Occipital lobe (tissue), 2 donors: Measurements from ENCODE around the gene SPECC1. TPM values are rescaled to one million over a fixed set of nuclear protein-coding genes. Genes with fewer than 3 reads are reported as not detected.
"Not testable (repeated sequence)": the region's sequence is repeated elsewhere in the genome, so short reads cannot be mapped to it uniquely, and the experiment has no call there.

ENCODE experiments used
- DNase-seq: peaks from one replicate; lab custom pipeline; 2025; lab: John Stamatoyannopoulos, UW
- total RNA-seq: library from RNA; depleted of rRNA; stranded (reverse); fragments of >200 nt; gene quantifications from one replicate; pipeline ENCODE4 v1.2.3, GENCODE V29; 2014

SPECC1 gene
- total RNA-seq, 1 donor from 2014 or later: 49.1 TPM

DNA sequence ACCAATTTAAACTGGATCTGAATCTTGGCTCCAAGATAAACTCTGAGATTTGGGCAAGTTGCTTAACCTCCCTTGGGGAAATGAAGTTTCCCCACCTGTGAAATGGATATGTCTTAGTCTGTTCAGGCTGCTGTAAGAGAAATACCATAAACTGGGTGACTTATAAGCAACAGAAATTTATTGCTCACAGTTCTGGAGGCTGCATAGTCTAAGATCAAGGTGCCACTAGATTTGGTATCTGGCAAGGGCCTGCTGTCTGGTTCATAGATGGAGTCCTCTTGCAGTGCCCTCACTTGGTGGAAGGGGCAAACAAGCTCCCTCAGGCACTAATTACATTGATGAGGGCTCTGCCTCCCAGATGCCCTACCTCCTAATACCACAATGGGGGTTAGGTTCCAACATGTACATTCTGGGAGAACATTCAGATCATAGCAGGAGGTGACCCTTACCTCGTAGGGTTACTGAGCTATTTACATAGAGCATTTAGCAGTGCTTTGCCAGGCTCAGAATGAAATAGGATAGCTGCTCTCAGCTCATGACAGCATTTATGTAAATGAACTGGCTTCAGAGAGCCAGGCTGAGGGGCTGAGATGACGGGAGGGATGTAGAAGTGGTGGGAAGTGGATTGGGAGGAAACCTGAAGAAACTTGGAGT is 83.9 kb downstream of the SPECC1 start:
- DNase-seq: no peak

DNA sequence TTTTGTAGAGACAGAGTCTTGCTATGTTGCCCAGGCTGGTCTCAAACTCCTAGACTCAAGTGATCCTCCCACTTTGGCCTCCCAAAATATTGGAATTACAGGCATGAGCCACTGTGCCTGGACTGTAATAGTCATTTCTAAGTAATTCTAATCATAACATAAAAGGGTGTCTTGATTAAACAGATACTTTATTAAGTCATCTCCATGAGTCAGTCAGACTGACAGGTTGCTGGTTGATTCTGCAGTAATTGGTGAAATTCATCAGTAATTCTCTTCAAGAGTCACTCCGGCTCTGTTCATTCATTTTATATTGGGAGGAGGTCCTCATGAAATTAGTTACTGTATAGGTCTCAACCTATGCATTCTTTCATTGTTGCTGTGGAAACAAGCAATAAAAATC is 85.6 kb downstream of the SPECC1 start:
- no peak for DNase-seq

DNA sequence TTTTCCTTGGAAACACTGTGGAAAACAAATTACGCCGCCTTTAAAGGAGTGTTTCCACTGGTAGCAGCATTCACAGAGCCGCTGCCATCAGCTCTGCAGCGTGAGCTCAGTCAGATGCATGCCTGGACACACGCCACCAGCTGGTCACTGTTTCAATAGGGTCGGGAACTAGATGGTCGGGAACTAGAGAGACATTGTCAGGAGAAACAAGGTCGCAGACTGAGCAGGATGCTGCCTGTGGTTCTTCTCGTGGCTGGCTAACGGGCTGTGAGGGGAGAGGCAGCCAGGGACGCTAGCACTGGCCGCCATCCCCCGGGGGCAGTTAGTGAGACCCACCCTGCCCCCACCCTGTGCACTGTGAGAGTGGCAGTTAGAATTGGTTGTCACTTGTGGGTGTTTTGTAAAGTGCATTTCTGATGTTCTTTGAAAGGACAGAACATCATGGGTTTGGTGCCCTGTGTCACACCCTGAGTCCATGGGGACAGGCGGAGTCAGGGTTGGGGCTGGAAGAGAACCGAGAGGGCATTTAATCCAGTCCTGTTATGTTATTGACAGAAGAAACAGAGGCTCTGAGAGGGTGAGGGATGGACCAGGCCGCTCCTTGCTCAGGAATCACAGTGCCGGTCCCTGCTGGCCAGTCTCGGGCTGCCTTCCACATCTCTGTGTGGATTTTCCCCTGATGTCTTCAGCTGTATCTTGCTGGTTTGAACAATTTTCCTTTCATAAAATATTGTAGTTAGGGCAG is 86.3 kb downstream of the SPECC1 start:
- peak; percentile 75 for DNase-seq

DNA sequence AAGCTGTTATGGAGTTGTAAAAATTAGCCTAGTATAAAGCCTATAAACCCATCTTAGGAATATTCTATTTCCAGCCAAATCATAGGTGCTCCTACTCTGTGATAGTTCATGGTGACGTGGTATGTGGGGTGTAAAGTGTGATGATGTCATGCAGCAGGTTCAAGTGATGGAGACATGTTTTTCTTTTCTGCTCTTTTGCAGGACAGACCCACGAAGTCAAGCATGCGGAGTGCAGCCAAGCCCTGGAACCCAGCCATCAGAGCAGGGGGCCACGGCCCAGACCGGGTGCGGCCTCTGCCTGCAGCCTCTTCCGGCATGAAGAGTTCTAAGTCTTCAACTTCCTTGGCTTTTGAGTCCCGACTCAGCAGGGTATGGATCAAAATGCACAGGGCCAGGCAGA is 87.3 kb downstream of the SPECC1 start:
- no peak for DNase-seq

GRCh38 chr17:20097330-20097729 is 88.2 kb downstream of the SPECC1 start:
- no peak for DNase-seq

GRCh38 chr17:20098314-20098713 is 89.2 kb downstream of the SPECC1 start:
- no peak for DNase-seq

DNA sequence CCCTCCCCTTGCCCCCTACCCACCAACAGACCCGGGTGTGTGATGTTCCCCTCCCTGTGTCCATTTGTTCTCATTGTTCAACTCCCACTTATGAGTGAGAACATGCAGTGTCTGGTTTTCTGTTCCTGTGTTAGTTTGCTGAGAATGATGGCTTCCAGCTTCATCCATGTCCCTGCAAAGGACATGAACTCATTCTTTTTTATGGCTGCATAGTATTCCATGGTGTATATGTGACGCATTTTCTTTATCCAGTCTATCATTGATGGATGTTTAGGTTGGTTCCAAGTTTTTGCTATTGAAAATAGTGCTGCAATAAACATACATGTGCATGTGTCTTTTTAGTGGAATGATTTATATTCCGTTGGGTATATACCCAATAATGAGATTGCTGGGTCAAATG is 91.6 kb downstream of the SPECC1 start:
- not testable (repeated sequence) for DNase-seq

GRCh38 chr17:20103454-20104446 is 94.6 kb downstream of the SPECC1 start:
- DNase-seq: no peak

- DNase-seq: no peak
These were observed 96.6 kb downstream of the SPECC1 start for GRCh38 chr17:20105539-20106280.

- DNase-seq: not testable (repeated sequence)
These were observed 97.3 kb downstream of the SPECC1 start for GRCh38 chr17:20106446-20106845.

DNA sequence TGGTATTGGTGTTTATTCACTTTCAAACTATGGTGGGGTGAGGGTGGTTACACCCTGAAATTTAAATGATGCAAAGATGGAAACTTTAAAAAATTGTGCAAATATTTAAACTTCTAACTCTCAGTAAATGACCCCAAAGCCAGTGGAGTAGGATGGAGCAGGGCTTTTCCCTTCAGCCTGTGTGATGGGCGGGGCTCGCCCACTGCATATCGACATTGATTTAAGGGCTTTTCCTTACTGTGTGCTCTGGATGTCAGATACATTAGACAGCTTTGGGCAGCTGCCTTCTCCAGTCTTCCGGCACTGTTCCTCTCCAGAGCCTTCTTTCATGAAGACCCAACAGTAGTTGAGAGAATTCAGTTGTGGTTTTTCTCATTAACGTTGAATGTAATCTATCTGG is 99.9 kb downstream of the SPECC1 start:
- no peak for DNase-seq

DNA sequence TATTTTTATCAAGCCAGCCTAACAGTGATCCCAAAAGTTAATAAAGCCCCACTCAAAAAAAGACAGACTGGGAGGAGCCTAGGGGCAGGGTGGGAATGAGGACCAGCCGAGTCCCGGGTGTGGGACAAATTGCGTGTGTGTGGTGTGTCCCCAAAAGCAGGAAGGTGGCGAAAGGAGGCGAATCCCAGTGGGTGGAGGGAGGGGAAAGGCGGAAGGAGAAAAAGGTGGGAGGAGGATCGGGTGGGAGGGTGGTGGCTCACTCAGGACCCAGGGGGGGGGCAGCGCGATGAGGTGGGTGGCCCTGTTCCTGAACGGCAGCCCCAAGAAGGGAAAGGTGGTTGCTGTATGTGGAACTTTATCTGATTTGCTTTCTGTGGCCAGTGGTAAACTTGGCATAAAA is 102.4 kb downstream of the SPECC1 start:
- DNase-seq: no peak

DNA sequence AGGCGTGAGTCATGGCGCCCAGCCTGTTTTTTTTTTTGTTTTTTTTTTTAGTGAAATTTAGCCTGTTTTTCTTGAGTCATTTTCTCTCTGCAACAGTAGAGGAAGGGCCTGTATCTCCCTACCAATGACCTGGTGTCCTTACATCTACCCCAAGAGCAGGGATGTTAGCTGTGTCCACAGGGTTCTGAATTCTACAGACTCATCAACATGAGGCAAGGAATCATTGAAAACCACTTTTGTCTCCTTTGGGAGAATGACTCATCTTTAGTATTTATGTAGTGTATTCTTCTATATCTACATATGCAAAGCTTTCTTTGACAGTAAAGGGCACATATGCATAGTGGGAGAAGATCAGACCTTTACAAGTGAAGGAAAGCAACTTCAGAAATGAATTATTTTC is 105.3 kb downstream of the SPECC1 start:
- no peak for DNase-seq

GRCh38 chr17:20116683-20117309 is 107.6 kb downstream of the SPECC1 start:
- DNase-seq: peak; percentile 32

DNA sequence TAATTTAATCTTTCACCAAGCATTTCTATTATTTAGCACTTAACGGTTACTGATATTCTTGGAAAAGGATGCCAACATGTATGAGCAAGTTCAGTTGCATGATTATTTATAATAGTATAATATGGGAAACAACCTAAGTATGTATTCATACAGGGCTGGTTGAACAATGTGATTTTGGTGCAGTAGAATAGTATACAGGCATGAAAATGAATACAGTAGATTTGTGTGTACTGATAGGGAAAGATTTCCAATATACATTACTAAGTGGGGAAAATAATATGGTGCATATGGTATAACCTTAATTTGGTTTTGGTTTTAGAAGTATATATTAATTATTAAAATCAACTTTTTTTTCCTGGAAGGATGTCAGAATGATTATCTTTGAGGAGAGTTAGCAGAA is 109.1 kb downstream of the SPECC1 start:
- DNase-seq: no peak

- peak; percentile 55 for DNase-seq
These were observed 111.7 kb downstream of the SPECC1 start for GRCh38 chr17:20120836-20121235.

DNA sequence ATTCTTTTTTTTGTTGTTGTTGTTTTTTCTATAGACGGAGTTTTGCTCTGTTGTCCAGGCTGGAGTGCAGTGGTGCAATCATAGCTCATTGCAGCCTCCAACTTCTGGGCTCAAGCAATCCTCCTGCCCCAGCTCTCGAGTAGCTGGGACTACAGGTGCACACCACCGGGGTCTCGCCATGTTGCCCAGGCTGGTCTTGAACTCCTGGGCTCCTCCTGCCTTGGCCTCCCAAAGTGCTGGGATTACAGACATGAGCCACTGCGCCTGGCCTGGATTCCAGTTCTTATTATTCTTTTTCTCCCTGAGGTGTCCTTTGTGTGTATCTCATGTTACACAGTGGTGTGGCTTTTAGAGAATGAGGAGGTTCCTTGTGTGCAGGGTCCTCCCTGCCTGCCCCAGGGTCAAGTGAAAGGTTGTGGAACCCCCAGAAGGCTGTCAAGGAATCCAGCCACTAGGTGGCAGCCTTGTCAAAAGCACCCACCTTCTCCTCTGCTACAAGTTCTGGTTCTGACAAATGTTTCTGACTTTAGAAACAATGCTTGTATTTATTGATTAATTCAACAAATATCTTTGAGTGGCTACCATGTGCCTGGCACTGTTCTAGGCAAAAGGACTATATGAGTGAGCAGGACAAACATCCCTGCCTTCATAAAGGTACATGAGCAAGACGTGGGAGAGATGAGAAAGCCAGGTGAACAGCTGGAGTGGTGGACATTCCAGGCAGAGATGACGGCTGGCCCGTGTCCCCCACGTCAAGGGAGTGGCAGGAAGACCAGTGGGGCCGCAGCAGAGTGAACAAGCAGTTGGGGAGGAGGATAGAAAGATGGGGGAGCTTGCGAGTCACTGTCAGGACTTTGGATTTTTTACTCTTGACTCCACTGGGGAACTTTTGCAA is 112.4 kb downstream of the SPECC1 start:
- DNase-seq: peak; percentile 59

DNA sequence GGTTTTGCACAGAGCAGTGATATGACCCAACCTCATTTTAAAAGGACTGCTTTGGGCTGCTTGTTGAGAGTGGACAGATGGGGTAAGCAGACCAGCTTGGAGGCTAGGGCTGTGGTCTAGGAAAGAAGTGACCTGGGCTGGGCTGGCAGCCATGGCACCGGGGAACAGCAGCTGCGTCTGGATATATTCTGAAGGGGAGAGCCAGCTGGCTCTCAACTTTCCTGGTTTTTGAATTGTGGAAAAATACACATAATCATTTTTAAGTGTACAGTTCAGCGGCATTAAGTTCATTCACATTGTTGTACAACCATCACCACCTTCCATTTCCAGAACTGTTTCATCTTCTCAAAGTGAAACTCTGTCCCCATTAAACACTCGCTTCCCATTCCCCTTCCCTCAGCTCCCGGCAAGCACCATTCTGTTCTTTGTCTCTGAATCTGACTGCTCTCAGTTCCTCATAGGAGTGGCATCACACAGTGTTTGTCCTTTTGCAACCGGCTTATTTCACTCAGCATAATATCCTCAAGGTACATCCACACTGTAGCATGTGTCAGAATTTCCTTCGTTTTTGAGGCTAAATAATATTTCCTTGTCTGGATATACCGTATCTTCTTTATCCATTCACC is 113.2 kb downstream of the SPECC1 start:
- DNase-seq: no peak

DNA sequence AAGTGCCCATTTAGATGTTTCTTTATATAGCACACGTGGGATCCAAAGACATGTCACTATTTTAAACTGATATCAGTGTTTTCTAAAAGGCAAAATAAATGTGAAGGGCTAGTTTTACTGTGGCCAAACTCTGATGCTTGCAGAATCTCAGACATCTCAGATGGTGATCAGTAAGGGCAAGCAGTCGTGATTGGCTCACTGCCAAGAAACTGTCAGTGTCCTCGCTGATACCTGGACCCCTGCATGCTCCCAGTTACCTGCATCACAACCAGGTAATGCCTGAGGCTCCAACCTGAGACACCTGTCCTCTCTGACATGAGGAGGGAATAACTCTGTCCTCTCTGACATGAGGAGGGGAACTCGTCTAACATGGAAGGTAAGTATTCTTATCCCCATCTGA is 114.0 kb downstream of the SPECC1 start:
- no peak for DNase-seq
